BE2C (cell line): ENCODE results near the gene CNTRL.

Source experiments
- DNase-seq: peaks from one replicate; pipeline ENCODE4 v3.0.0-alpha.2; 2020
- H3K27me3 ChIP-seq: fragments of 250-450 bp; sonication (Bioruptor Pico); 2 replicates; pipeline ENCODE4 v1.5.1; 2020; ENCODE audit warnings: mild to moderate bottlenecking
- H3K36me3 ChIP-seq: fragments of 250-450 bp; sonication (Bioruptor Pico); 2 replicates; pipeline ENCODE4 v1.5.1; 2020; ENCODE audit warnings: mild to moderate bottlenecking
- H3K4me1 ChIP-seq: fragments of 250-450 bp; sonication (Bioruptor Pico); 2 replicates; pipeline ENCODE4 v1.5.1; 2020
- H3K4me3 ChIP-seq: 2 replicates; pipeline ENCODE4 v1.5.1; 2011; ENCODE audit warnings: low read depth, low read length
- H3K9me3 ChIP-seq: fragments of 250-450 bp; sonication (Bioruptor Pico); 2 replicates; pipeline ENCODE4 v1.5.1; 2020
- CTCF ChIP-seq: IDR thresholded peaks from 2 replicates; pipeline ENCODE4 v1.5.1; 2012; ENCODE audit warnings: mild to moderate bottlenecking, low read depth, low read length

Gene CNTRL

DNA sequence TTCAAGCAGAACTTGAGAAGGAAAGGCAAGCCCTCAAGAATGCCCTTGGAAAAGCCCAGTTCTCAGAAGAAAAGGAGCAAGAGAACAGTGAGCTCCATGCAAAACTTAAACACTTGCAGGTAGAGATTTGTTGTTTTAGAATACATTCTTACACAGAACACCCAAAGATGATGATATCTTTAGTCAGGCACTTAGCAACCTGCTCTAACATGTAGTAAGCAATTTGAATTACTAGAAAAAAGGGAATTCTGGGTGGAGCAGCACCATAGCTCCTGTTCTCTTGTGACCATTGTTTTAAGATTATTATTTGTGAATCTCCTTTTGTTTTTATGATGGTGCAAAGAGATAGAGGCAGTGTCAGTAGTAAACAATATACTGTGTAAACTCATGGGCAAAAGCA lies 63.8 kb downstream of the CNTRL start:
- no peaks in the 10 kb centered on the region for H3K4me1 ChIP-seq
- peaks cover 18% of the 10 kb centered on the region for H3K36me3 ChIP-seq
- no peaks in the 10 kb centered on the region for H3K27me3 ChIP-seq
- no peaks in the 10 kb centered on the region for H3K9me3 ChIP-seq
- no peak for DNase-seq
- no peak overlapping the region for H3K4me3 ChIP-seq
- no peak for TF ChIP-seq CTCF

- no peak for TF ChIP-seq CTCF
- no peak overlapping the region for H3K4me3 ChIP-seq
- no peaks in the 10 kb centered on the region for H3K27me3 ChIP-seq
- DNase-seq, result no peak
- no peaks in the 10 kb centered on the region for H3K9me3 ChIP-seq
- H3K4me1 ChIP-seq, result no peaks in the 10 kb centered on the region
- peaks cover 21% of the 10 kb centered on the region for H3K36me3 ChIP-seq
Observed at GRCh38 chr9:121138973-121139372, 64.2 kb downstream of the CNTRL start.

- Histone ChIP-seq H3K9me3 (no peaks in the 10 kb centered on the region), H3K4me1 (no peaks in the 10 kb centered on the region), H3K27me3 (no peaks in the 10 kb centered on the region), H3K4me3 (no peak overlapping the region), H3K36me3 (peaks cover 27% of the 10 kb centered on the region)
- no peak for TF ChIP-seq CTCF
- DNase-seq, result no peak
Observed at GRCh38 chr9:121140162-121140561, 65.4 kb downstream of the CNTRL start.

GRCh38 chr9:121141306-121141705 lies 66.6 kb downstream of the CNTRL start:
- no peak for TF ChIP-seq CTCF
- no peak for DNase-seq
- Histone ChIP-seq H3K4me1 (no peaks in the 10 kb centered on the region), H3K36me3 (peaks cover 30% of the 10 kb centered on the region), H3K9me3 (no peaks in the 10 kb centered on the region), H3K27me3 (no peaks in the 10 kb centered on the region), H3K4me3 (no peak overlapping the region)

GRCh38 chr9:121141706-121142105 lies 67.0 kb downstream of the CNTRL start:
- DNase-seq, result no peak
- Histone ChIP-seq H3K27me3 (no peaks in the 10 kb centered on the region), H3K9me3 (no peaks in the 10 kb centered on the region), H3K4me3 (no peak overlapping the region), H3K36me3 (peaks cover 34% of the 10 kb centered on the region), H3K4me1 (no peaks in the 10 kb centered on the region)
- no peak for TF ChIP-seq CTCF

GRCh38 chr9:121143771-121144170 lies 69.0 kb downstream of the CNTRL start:
- TF ChIP-seq CTCF, result no peak
- Histone ChIP-seq H3K4me1 (no peaks in the 10 kb centered on the region), H3K9me3 (no peaks in the 10 kb centered on the region), H3K4me3 (no peak overlapping the region), H3K27me3 (no peaks in the 10 kb centered on the region), H3K36me3 (peaks cover 46% of the 10 kb centered on the region)
- no peak for DNase-seq
